GM13976 (cell line): ENCODE results near the gene COPE.

Experiments used
- DNase-seq: peaks from one replicate; pipeline ENCODE4 v3.0.0; 2012; ENCODE audit warnings: low spot score
- in situ Hi-C: fragments of 300-500 bp; cut with MboI; formaldehyde crosslinking; loops from one replicate; pipeline ENCODE4 v1.12.0; 2022; ENCODE audit warnings: low sequenced_read_pairs, mixed read lengths, inconsistent platforms; ENCODE audit not compliant: unreplicated experiment
- TF ChIP-seq, protein P1 (sequence below): IDR thresholded peaks from 2 replicates; pipeline ENCODE4 v1.5.1; 2012; ENCODE audit warnings: borderline replicate concordance, mild to moderate bottlenecking; ENCODE audit not compliant: insufficient read depth; ENCODE audit errors: extremely low read depth, missing control alignments, control extremely low read depth

Gene COPE

DNA sequence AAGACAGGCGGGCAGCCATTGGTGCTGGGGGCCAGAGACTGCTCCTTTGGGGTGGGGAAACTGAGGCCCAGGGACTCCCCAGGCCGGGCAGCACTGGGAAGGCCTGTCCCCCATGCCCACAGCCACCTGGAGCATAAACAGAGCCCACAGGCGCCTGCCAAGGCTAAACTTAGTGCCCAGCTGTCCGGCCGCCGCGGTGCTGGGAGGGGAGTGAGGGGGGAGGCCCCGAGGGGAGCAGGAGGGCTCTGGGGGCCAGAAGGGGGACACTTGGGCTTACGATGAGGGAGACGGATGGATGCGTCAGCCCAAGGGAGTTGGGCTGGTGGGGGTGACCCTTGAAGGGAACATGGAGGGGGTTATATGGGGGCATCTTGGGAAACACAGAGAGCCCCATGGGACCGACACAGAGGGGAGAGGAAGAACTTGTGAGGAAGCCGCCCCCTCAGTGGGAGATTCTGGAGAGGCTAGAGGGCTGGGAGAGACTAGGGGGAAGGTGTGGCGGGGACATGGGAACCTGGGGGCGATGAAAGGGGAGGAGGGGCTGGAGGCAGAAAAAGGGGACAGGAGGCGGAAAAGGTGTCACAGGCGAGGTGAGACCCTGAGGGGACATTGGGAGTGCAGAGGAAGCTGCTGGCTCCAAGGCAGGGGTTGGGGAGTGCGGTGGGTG, 25.5 kb downstream of the COPE start:
- TF ChIP-seq, protein P1, sequence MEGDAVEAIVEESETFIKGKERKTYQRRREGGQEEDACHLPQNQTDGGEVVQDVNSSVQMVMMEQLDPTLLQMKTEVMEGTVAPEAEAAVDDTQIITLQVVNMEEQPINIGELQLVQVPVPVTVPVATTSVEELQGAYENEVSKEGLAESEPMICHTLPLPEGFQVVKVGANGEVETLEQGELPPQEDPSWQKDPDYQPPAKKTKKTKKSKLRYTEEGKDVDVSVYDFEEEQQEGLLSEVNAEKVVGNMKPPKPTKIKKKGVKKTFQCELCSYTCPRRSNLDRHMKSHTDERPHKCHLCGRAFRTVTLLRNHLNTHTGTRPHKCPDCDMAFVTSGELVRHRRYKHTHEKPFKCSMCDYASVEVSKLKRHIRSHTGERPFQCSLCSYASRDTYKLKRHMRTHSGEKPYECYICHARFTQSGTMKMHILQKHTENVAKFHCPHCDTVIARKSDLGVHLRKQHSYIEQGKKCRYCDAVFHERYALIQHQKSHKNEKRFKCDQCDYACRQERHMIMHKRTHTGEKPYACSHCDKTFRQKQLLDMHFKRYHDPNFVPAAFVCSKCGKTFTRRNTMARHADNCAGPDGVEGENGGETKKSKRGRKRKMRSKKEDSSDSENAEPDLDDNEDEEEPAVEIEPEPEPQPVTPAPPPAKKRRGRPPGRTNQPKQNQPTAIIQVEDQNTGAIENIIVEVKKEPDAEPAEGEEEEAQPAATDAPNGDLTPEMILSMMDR: no peak
- DNase-seq: no peak
- in situ Hi-C loops: no loop called here

DNA sequence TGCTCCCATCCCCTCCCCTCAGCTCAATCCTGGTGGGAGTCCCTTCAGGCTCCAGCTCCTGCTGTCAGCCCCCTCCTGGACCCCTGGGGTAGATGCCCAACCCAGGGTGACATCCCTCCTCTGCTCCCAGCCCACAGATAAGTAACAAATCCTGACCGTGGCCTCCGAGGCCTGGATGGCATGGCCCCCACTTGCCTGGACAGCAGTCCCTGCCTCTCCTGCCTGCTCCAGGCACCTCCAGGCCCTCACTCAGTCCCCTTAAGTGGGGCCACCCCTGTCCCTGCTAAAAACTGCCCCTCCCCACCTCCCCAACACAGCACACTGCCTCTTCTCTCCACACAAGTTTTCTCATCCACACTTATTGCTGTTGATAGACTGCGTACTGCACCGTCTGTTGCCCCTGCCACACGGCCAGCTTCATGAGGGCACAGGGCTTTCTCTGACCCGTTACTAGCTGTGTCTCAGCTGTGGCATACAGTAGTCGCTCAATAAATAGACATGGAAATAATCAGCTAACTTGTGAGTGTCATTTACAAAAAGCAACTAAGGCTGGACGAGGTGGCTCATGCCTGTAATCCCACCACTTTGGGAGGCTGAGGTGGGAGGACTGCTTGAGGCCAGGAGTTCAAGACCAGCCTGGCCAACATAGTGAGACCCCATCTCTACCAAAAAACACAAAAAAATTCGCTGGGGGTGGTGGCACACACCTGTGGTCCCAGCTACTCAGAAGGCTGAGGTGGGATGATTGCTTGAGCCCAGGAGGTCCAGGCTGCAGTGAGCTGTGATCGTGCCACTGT, 29.0 kb downstream of the COPE start:
- no peak for DNase-seq
- in situ Hi-C loops: no loop called here
- TF ChIP-seq, protein P1: no peak

DNA sequence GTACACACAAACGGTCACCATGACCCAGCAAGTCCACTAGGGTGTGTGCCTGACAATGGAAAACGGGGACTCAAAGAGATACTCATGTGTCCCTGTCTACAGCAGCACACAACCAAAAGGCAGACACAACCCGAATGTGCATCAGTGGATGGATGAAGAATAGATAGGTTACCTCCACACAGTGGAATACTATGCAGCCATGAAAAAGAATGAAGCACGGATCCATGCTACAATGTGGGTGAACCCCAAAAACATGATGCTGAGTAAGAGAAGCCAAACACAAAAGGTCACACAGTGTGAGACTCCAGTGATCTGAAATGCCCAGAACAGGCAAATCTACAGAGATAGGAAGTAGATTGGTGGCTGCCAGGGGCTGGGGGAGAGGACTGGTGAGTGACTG, 32.2 kb downstream of the COPE start:
- DNase-seq: no peak
- TF ChIP-seq, protein P1: no peak
- in situ Hi-C loops: no loop called here

DNA sequence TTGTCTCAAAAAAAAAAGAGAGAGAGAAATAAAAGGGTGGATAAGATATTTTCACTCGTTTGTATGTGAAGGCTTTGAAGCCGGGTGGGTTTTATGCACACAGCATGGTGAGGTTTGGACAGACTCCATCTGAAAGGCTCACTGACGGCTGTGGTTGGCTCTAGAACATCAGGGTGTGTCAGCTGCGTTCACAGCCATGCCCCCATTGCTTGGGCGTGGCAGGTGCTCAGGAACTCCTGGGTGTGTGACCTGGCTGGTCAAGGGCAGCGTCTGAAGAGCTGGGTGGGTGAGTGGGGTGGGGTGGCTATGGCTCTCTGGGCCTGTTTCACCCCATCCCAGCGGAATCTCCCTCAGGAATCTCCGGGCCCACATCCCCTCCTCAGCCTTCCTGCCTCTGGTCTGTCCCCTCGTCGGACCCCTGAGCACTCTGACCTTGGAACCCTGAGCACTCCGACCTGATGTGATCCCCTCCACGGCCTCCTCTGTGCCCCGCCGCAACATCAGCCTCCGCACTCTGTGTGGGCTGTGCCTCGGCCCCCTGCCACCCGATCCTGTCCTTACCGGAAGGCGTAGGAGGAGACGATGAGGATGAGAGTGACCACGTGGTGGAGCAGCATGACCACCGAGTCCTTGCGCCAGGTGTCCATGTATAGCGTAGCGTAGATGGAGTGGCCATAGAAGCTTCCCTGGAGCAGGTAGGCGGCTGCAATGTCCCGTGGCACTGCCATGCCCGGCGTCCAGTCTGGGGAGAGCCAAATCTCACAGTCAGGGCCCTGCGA, 35.5 kb downstream of the COPE start:
- DNase-seq: no peak
- in situ Hi-C loops: no loop called here
- TF ChIP-seq, protein P1: no peak

DNA sequence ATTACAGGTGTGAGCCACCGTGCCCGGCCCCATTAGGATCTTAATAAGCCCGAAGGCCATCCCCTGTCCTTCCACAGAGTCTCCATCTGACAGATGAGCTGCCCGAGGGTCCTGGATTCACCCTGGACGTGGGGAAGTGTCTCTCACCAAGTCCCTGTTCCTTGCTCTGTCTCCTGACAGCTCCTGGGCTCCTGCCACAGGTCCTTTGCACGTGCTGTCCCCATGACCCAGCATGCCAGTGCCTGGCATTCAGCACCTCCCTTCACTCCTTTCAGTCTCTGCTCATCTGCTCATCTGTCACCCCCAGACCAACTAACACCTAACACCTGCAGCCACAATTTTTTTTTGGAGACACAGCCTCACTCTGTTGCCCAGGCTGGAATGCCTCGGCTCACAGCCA, 37.7 kb downstream of the COPE start:
- no peak for DNase-seq
- TF ChIP-seq, protein P1: no peak
- in situ Hi-C loops: no loop called here

DNA sequence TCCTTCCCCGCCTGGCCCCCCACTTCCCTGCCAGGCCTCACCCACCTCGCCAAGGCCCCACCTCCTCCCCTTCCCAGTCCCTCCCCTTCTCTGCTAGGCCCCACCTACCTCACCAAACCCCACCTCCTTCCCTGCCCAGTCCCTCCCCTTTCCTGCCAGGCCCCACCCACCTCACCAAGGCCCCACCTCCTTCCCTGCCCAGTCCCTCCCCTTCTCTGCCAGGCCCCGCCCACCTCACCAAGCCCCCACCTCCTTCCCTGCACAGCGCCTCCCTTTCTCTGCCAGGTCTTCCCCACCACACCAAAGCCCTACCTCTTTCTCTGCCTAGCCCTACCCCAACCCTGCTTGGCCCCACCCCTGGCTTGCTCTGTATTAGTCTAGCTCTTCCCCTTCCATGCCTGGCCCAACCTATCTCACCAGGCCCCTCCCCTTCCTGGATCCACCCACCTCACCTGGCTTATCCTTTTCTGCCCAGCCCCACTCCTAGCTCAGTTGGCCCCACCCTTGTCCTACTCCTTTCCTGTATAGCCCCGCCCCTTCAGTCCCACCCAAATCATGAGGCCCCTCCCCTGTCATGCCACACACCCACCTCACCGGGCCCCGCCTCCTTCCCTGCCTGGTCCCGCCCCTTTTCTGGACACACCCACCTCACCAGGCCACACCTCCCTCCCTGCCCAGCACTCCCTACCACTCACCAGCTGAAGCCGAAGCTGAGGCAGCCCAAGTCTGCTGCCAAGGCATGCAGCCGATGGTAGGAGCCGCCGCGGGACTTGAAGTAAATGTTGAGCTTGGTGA, 39.4 kb downstream of the COPE start:
- no peak for DNase-seq
- TF ChIP-seq, protein P1: no peak
- in situ Hi-C loops: no loop called here
